GM10266 (cell line): Measurements from ENCODE around the gene RBM33.

Experiments
- DNase-seq: peaks from one replicate; pipeline ENCODE4 v3.0.0; 2012; ENCODE audit errors: extremely low spot score
- TF ChIP-seq, protein P1 (sequence below): IDR thresholded peaks from 2 replicates; pipeline ENCODE4 v1.5.1; 2012; ENCODE audit warnings: mild to moderate bottlenecking, low read depth; ENCODE audit not compliant: control insufficient read depth, insufficient read depth; ENCODE audit errors: missing control alignments

The RBM33 gene

DNA sequence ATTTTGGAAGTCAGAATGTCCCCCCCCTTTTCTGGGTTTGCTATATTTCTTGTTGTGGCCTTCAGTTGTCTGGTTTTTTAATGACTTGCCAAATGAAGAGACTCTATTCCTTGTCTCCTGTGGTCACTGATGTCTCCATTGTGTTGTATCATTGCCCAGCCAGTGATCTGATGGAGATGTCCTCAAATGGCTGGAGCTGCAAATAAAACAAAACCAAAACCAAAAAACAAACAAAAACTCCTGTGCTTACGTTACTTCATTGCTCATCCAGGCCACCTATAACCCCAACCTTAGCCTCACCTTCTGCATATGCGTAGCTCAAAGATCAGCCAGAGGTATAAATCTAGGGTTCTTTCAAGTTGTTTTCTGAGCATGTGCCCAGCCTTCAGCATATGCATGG lies 5.1 kb downstream of the RBM33 start:
- DNase-seq: no peak

GRCh38 chr7:155652156-155653114 lies 8.0 kb downstream of the RBM33 start:
- TF ChIP-seq, protein P1, sequence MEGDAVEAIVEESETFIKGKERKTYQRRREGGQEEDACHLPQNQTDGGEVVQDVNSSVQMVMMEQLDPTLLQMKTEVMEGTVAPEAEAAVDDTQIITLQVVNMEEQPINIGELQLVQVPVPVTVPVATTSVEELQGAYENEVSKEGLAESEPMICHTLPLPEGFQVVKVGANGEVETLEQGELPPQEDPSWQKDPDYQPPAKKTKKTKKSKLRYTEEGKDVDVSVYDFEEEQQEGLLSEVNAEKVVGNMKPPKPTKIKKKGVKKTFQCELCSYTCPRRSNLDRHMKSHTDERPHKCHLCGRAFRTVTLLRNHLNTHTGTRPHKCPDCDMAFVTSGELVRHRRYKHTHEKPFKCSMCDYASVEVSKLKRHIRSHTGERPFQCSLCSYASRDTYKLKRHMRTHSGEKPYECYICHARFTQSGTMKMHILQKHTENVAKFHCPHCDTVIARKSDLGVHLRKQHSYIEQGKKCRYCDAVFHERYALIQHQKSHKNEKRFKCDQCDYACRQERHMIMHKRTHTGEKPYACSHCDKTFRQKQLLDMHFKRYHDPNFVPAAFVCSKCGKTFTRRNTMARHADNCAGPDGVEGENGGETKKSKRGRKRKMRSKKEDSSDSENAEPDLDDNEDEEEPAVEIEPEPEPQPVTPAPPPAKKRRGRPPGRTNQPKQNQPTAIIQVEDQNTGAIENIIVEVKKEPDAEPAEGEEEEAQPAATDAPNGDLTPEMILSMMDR: no peak
- no peak for DNase-seq

More for the DNA sequence above, 5.1 kb downstream of the RBM33 start:
- TF ChIP-seq, protein P1: no peak

- no peak for DNase-seq
Observed at GRCh38 chr7:155653803-155654202, 9.3 kb downstream of the RBM33 start.

DNA sequence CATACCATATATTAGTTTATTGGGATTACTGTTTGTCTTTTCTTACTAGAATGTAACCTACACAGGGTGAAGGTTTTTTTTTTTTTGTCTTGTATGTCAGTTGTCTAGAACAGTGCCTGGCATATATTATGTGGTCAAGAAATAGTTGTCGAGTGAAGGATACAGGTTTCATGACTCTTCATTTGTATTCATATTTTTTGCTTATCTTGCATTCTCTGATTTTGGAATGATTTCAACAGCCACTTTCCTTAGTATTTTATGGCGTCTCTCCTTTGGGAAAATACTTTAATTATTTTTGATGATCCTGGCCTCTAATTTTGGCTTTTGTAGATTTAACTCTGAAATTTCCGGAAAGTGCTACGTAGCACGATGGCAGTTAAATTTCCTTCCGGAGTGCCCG lies 12.4 kb downstream of the RBM33 start:
- TF ChIP-seq, protein P1: no peak
- DNase-seq: no peak

More at GRCh38 chr7:155653803-155654202, 9.3 kb downstream of the RBM33 start:
- TF ChIP-seq, protein P1: no peak

- TF ChIP-seq, protein P1: no peak
- peak; percentile 57 for DNase-seq
Observed at GRCh38 chr7:155660059-155660757, 15.7 kb downstream of the RBM33 start.

GRCh38 chr7:155660758-155661093 lies 16.3 kb downstream of the RBM33 start:
- peak; percentile 51 for DNase-seq
- TF ChIP-seq, protein P1: no peak
